HG02678 (cell line): ENCODE data around the gene PYDC1.
"Not testable (repeated sequence)": the region's sequence is repeated elsewhere in the genome, so short reads cannot be mapped to it uniquely, and the experiment has no call there.

ENCODE experiments used
- ATAC-seq: cut with Tn5 transposase; IDR thresholded peaks from one replicate; pipeline ENCODE4 v1.9.1; 2021; ENCODE audit warnings: mild to moderate bottlenecking, moderate library complexity; ENCODE audit not compliant: unreplicated experiment

The PYDC1 gene

GRCh38 chr16:31223044-31223443 lies 6.1 kb upstream of the PYDC1 start:
- ATAC-seq, result no peak

- no peak for ATAC-seq
Measured at GRCh38 chr16:31221357-31222160, 4.6 kb upstream of the PYDC1 start.

GRCh38 chr16:31219154-31219741 lies 2.3 kb upstream of the PYDC1 start:
- ATAC-seq, result no peak

GRCh38 chr16:31217136-31217530 lies 198 bp upstream of the PYDC1 start:
- ATAC-seq, result no peak

GRCh38 chr16:31215287-31216162 lies 1.4 kb downstream of the PYDC1 start:
- no peak for ATAC-seq

GRCh38 chr16:31214708-31215286 lies 2.1 kb downstream of the PYDC1 start:
- ATAC-seq, result no peak

GRCh38 chr16:31213877-31214707 lies 2.8 kb downstream of the PYDC1 start, which contains the start of gene TRIM72:
Gene TRIM72, plus strand, starts transcription at chr16:31214119. Its CDS starts 620 bp downstream, at chr16:31214739.
- no peak for ATAC-seq

- ATAC-seq, result no peak
Measured at GRCh38 chr16:31213342-31213741, 3.6 kb downstream of the PYDC1 start.

GRCh38 chr16:31206776-31207175 lies 10.2 kb downstream of the PYDC1 start:
- no peak for ATAC-seq

- no peak for ATAC-seq
Measured at GRCh38 chr16:31204871-31205666, 11.9 kb downstream of the PYDC1 start.

GRCh38 chr16:31202414-31203375 lies 14.2 kb downstream of the PYDC1 start, which contains the start of gene PYCARD:
Gene PYCARD, minus strand, starts transcription at chr16:31202760. Its CDS starts 70 bp downstream, at chr16:31202690.
- peak; percentile 30 for ATAC-seq

GRCh38 chr16:31201582-31202413 lies 15.1 kb downstream of the PYDC1 start:
- peak; percentile 51 for ATAC-seq

GRCh38 chr16:31200821-31201568 lies 15.9 kb downstream of the PYDC1 start:
- ATAC-seq, result no peak

- not testable (repeated sequence) for ATAC-seq
Measured at GRCh38 chr16:31200111-31200510, 16.8 kb downstream of the PYDC1 start.

GRCh38 chr16:31199430-31200041 lies 17.4 kb downstream of the PYDC1 start:
- no peak for ATAC-seq
